ENCODE measurements around the gene GCK.

GRCh38 chr7:44236333-44236728 is 47.1 kb upstream of the GCK start:
- TF ChIP-seq ZNF740 (CRISPR knock-in tag; IDR thresholded peaks at IDR 0.05) (no peak), CTCF (CRISPR knock-in tag; IDR thresholded peaks at IDR 0.05) (no peak), RAD21 (CRISPR knock-in tag; IDR thresholded peaks at IDR 0.05) (no peak), NFIB (CRISPR knock-in tag; IDR thresholded peaks at IDR 0.05; ENCODE audit: borderline replicate concordance) (no peak), BRCA1 (CRISPR knock-in tag; IDR thresholded peaks at IDR 0.05) (no peak), ZNF431 (CRISPR knock-in tag; IDR thresholded peaks at IDR 0.05; ENCODE audit: borderline replicate concordance, low read depth) (no peak), ZNF572 (CRISPR knock-in tag; IDR thresholded peaks at IDR 0.05) (no peak), ZNF264 (CRISPR knock-in tag; IDR thresholded peaks at IDR 0.05) (no peak)

Measured in HepG2 (cell line).